T-cell (primary cell): ENCODE data around the gene CA12. TPM values are rescaled to one million over a fixed set of nuclear protein-coding genes. Genes with fewer than 3 reads are reported as not detected.

Source experiments
- ATAC-seq, 4 experiments: fragments of 200-7000 bp in 3 of 4; fragments of 150-1000 bp in 1 of 4; cut with Tn5 transposase; replicated peaks in 1 of 4; 1 replicate in 3 of 4; 2 replicates in 1 of 4; pipeline ENCODE4 v1.10.0; 2021; ENCODE audit warnings: moderate library complexity in 3 of 4, mild to moderate bottlenecking in 2 of 4, moderate number of reproducible peaks in 1 of 4
- CTCF ChIA-PET, 2 donors: fragments of 300-600 bp; sonication (Branson Sonifier 250); formaldehyde crosslinking; loops; one replicate each; lab custom pipeline; 2022; ENCODE audit warnings: antibody characterized with exemption in 2 of 2; lab: Charles Lee
- POLR2A ChIA-PET, 2 donors: fragments of 300-600 bp; sonication (Branson Sonifier 250); formaldehyde crosslinking; loops; one replicate each; lab custom pipeline; 2022; ENCODE audit warnings: antibody characterized with exemption in 2 of 2; lab: Charles Lee
- DNase-seq, 35 experiments: peaks; one replicate each; pipeline versions ENCODE4 v3.0.0 to v3.0.0-alpha.2; 2013 to 2023
- H3K27ac ChIP-seq: one replicate; pipeline ENCODE4 v1.5.1; 2013; ENCODE audit warnings: low read length
- H3K27me3 ChIP-seq, 2 experiments: replicated peaks in 1 of 2; 1 replicate in 1 of 2; 2 replicates in 1 of 2; pipeline versions ENCODE4 v1.6.1 to v1.7.0; 2013; ENCODE audit warnings: low read length in 1 of 2, mixed read lengths in 1 of 2; ENCODE audit not compliant: control insufficient read depth in 2 of 2, insufficient read depth in 2 of 2; ENCODE audit errors: extremely low read depth in 1 of 2
- H3K36me3 ChIP-seq, 2 donors: 1 replicate in 1 of 2; 2 replicates in 1 of 2; pipeline versions ENCODE4 v1.6.1 to v1.7.0; 2013; ENCODE audit warnings: low read length in 1 of 2; ENCODE audit not compliant: control insufficient read depth in 2 of 2, insufficient read depth in 1 of 2; ENCODE audit errors: extremely low read depth in 1 of 2
- H3K4me1 ChIP-seq, 2 experiments: 1 replicate in 1 of 2; 2 replicates in 1 of 2; pipeline versions ENCODE4 v1.6.1 to v1.7.0; 2013; ENCODE audit warnings: low read length in 2 of 2, mixed read lengths in 1 of 2; ENCODE audit not compliant: insufficient read depth in 2 of 2, control insufficient read depth in 1 of 2; ENCODE audit errors: extremely low read depth in 1 of 2
- H3K4me3 ChIP-seq, 2 donors: 1 replicate in 1 of 2; 2 replicates in 1 of 2; pipeline versions ENCODE4 v1.5.1 to v1.7.0; 2013; ENCODE audit warnings: mild to moderate bottlenecking in 2 of 2, low read length in 1 of 2, moderate library complexity in 1 of 2; ENCODE audit not compliant: control insufficient read depth in 1 of 2; ENCODE audit errors: extremely low read depth in 1 of 2
- H3K9me3 ChIP-seq: 2 replicates; pipeline ENCODE4 v1.7.0; 2013
- H3K27ac Mint-ChIP-seq, 2 donors: one replicate each; pipeline ENCODE4 v1.8.0; 2020 to 2021; ENCODE audit warnings: mild to moderate bottlenecking in 2 of 2, mixed read lengths in 2 of 2
- H3K27me3 Mint-ChIP-seq, 2 donors: one replicate each; pipeline ENCODE4 v1.8.0; 2021 to 2022; ENCODE audit warnings: mixed read lengths in 2 of 2
- H3K36me3 Mint-ChIP-seq: one replicate; pipeline ENCODE4 v1.8.0; 2021; ENCODE audit warnings: mixed read lengths
- H3K4me1 Mint-ChIP-seq, 3 donors: one replicate each; pipeline ENCODE4 v1.8.0; 2020 to 2022; ENCODE audit warnings: mixed read lengths in 3 of 3, mild to moderate bottlenecking in 1 of 3
- H3K4me3 Mint-ChIP-seq, 3 donors: one replicate each; pipeline ENCODE4 v1.8.0; 2020 to 2022; ENCODE audit warnings: mild to moderate bottlenecking in 3 of 3, mixed read lengths in 3 of 3, moderate library complexity in 3 of 3
- H3K9me3 Mint-ChIP-seq, 3 donors: one replicate each; pipeline ENCODE4 v1.8.0; 2020 to 2022; ENCODE audit warnings: mixed read lengths in 3 of 3
- WGBS: methylation state at CpG from one replicate; pipeline ENCODE4 v1.1.5; 2013; ENCODE audit warnings: missing lambda C conversion rate; ENCODE audit not compliant: insufficient coverage; 5-methylcytosine and 5-hydroxymethylcytosine counted together
- total RNA-seq, 35 experiments: library from RNA in 6 of 35; stranded (reverse) in 6 of 35; fragments of 120-200 nt in 1 of 35; gene quantifications; one replicate each; pipeline versions ENCODE4 v1.2.1 to v1.2.4 and lab custom pipeline; 2013 to 2026

CA12 gene
- total RNA-seq (under 1 TPM in 3 of 5 donors, not detected in 2; 0.12 to 0.51 (median 0.30) TPM), total RNA-seq (lab: John Stamatoyannopoulos, UW) (0 to 2.3 (median 0.04) reads per million in 29 experiments)
- not detected for total RNA-seq (2013)

DNA sequence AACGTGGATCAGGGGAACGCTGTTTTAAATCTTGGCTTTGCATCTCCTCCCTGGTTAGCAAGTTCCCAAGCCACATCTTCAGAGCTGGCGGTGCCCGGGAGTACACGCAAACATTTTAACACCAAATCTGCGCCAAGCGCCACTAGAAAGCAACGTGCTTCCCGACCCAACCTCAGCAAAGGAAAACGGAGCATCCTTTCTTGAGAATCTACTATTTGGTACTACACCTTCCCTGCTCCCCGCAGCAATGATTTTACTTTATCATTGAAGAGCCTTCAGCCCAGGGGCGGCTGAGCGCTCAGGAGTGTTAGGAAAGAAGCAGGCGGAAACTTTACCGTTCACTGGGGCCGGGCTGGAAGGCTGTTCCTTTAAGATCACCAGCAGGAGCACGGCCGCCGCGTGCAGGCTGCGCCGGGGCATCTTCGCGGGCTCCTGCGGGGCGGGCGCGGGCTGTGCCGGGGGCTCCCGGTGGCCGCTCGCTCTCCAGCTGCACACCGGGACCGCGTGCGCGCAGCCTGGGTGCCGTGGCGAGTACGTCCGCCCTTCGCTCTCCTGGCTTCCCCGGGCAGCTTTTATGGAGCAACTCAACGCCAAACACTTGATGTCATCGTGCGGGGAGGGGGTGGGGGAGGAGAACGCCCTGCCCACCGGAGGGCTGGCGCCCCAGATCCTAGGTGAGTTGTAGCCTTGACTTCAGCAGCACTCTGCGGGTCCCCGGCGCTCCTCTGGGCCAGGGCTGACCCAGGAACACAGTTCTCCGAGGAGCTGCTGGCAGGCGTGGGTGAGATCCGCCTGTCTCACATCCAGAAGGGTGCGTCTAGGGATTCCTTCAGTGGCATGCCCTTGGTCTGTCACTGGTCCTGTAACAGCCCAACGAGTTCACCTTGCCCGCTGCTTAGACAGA is at the start of gene CA12:
TSS of gene CA12 (minus strand) at position 546 of the 904 bp plus-strand sequence. CDS start at position 420, 126 bp downstream.
- POLR2A ChIA-PET, result no interaction called here
- 6% methylated on average over 47 of the region's 58 CpGs for WGBS
- H3K27ac ChIP-seq, result no peak within 1 kb of the TSS
- Mint-ChIP-seq H3K4me1 (peaks cover 0 to 15% (median 11%) of the 10 kb centered on the region in 3 donors), H3K4me3 (peak within 1 kb of the TSS; percentile 25 to 66 (median 64)), H3K27me3 (peaks cover 64 to 70% of the 10 kb centered on the region in 2 donors), H3K9me3 (no peaks in the 10 kb centered on the region), H3K36me3 (no peaks in the 10 kb centered on the region), H3K27ac (no peak within 1 kb of the TSS)
- DNase-seq (peak in 4 of 35 experiments; percentile 2 to 8 (median 6)), ATAC-seq (peak; percentile 53 to 65 (median 62))
- no peaks in the 10 kb centered on the region for H3K36me3 ChIP-seq
- peaks cover 0 to 9% of the 10 kb centered on the region in 2 experiments for H3K4me1 ChIP-seq
- CTCF ChIA-PET, result interaction anchor here in 1 of 2 donors (0.7 kb wide), 1 partner anchor 87 kb away, joined by 3 read pairs; no protein-coding TSS in a partner anchor
- peak within 1 kb of the TSS; percentile 7 to 55 for H3K4me3 ChIP-seq
- no peaks in the 10 kb centered on the region for H3K9me3 ChIP-seq
- H3K27me3 ChIP-seq, result peaks cover 0 to 57% of the 10 kb centered on the region in 2 experiments

DNA sequence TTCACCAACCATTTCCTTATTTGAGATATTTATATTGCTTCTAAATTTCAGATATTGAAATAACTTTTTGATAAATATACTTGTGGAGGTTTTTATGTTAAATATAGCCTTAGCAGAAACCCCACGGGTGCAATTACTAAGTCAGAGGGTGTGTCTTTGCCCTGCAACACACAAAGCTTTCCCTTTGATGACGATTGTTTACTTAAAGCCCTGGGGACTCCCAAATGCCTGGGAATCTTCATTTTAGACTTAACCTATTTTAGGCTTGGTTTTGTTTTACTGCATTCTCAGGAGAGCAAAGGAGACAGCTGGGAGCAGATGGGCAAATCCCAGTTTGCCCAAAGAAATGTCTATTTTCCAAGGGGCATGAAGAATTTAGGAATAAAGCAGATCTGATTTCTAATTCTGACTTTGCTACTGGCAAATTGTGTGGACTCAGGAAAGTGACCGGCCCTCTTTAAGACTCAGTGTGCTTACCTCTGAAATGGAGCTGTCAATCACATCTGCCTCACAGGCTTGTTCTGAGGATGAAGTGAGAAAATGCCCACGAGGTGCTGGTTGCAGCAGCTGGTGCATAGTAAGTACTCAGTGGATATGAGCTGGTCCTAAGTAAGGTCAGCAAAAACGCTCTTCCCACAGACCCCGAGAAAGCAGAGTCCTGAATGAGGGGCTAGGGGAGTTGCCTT is 49.3 kb upstream of the CA12 start:
- POLR2A ChIA-PET, result no interaction called here

DNA sequence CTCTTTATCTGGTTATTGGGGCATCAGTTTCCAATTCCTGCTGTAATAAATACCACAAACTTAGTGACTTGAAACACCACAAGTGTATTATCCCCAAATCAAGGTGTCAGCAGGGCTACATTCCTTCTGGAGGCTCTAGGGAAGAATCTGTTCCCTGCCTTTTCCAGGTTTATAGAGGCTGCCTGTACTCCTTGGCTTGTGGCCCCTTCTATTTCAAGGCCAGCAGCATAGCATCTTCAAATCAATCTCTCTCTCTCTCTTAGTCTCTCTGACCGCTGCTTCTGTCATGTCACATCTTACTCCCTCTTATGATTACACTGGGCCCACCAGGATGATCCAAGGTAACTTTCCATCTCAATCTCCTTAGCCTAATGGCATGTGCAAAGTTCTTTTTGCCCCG is 44.9 kb upstream of the CA12 start:
- Mint-ChIP-seq H3K27ac (no peak overlapping the region), H3K4me1 (no peaks in the 10 kb centered on the region)

More for the DNA sequence above, 49.3 kb upstream of the CA12 start:
- Mint-ChIP-seq H3K36me3 (peaks cover 3% of the 10 kb centered on the region), H3K4me3 (no peak overlapping the region), H3K4me1 (peaks cover 2 to 16% (median 5%) of the 10 kb centered on the region in 3 donors), H3K9me3 (peaks cover 3 to 4% (median 4%) of the 10 kb centered on the region in 3 donors), H3K27me3 (no peaks in the 10 kb centered on the region), H3K27ac (no peak overlapping the region)
- DNase-seq (no peak), ATAC-seq (no peak)
- Histone ChIP-seq H3K4me1 (peaks cover 2 to 6% of the 10 kb centered on the region in 2 experiments), H3K4me3 (no peak overlapping the region), H3K27me3 (no peaks in the 10 kb centered on the region), H3K36me3 (no peaks in the 10 kb centered on the region), H3K9me3 (peaks cover 2% of the 10 kb centered on the region), H3K27ac (no peak overlapping the region)
- CTCF ChIA-PET, result no interaction called here
- WGBS, result 58% methylated on average over 2 of the region's 6 CpGs

DNA sequence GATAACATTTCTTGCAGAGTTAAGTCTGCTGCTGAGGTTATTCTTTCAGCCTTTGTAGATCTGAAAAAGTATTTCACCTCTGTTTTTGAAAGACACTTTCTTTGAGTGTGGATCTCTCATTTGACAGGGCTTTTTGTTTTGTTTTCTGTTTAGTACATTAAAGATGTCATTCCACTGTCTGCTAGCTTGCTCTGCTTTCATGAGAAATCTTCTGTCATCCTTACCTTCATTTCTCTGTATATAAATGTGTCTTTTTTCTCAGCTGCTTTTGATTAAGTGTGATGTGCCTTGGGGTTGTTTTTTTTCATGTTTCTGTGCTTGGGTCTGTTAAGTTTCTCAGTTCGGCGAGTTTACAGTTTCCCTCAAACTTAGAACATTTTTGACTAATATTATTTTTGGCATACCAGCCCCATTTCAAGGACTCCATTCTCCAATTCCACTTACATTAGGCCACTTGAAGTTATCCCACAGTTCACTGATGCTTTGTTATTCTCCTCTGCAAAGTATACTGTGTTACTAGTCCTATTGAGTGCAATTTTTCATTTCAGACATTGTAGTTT is 43.9 kb upstream of the CA12 start:
- Histone ChIP-seq H3K36me3 (no peaks in the 10 kb centered on the region), H3K27me3 (no peaks in the 10 kb centered on the region), H3K4me1 (no peaks in the 10 kb centered on the region), H3K27ac (no peak overlapping the region), H3K9me3 (peaks cover 2% of the 10 kb centered on the region), H3K4me3 (no peak overlapping the region)
- Mint-ChIP-seq H3K27me3 (no peaks in the 10 kb centered on the region), H3K4me1 (no peaks in the 10 kb centered on the region), H3K27ac (no peak overlapping the region), H3K9me3 (peaks cover 3 to 4% (median 4%) of the 10 kb centered on the region in 3 donors), H3K4me3 (no peak overlapping the region), H3K36me3 (peaks cover 3% of the 10 kb centered on the region)
- DNase-seq, result no peak
- CTCF ChIA-PET, result interaction anchor here in 1 of 2 donors (1.9 kb wide), 1 partner anchor 378 kb away, joined by 4 read pairs; no protein-coding TSS in a partner anchor
- ATAC-seq, result no peak
- POLR2A ChIA-PET, result no interaction called here
- no CpG with 5 or more reads among the region's 2 CpGs for WGBS

More for the DNA sequence above, 44.9 kb upstream of the CA12 start:
- WGBS, result 100% methylated on average over 1 of the region's 2 CpGs
- H3K27ac ChIP-seq, result no peak overlapping the region
- H3K4me3 Mint-ChIP-seq, result no peak overlapping the region
- no peak for ATAC-seq
- H3K36me3 Mint-ChIP-seq, result peaks cover 3% of the 10 kb centered on the region
- peaks cover 2% of the 10 kb centered on the region for H3K9me3 ChIP-seq
- H3K4me1 ChIP-seq, result no peaks in the 10 kb centered on the region
- ChIA-PET POLR2A (interaction anchor here in 1 of 2 donors (0.5 kb wide), 1 partner anchor 94 kb away, joined by 7 read pairs; no protein-coding TSS in a partner anchor), CTCF (no interaction called here)
- no peaks in the 10 kb centered on the region for H3K36me3 ChIP-seq
- H3K27me3 ChIP-seq, result no peaks in the 10 kb centered on the region
- no peaks in the 10 kb centered on the region for H3K27me3 Mint-ChIP-seq
- H3K9me3 Mint-ChIP-seq, result peaks cover 3 to 4% (median 4%) of the 10 kb centered on the region in 3 donors
- no peak for DNase-seq
- no peak overlapping the region for H3K4me3 ChIP-seq

DNA sequence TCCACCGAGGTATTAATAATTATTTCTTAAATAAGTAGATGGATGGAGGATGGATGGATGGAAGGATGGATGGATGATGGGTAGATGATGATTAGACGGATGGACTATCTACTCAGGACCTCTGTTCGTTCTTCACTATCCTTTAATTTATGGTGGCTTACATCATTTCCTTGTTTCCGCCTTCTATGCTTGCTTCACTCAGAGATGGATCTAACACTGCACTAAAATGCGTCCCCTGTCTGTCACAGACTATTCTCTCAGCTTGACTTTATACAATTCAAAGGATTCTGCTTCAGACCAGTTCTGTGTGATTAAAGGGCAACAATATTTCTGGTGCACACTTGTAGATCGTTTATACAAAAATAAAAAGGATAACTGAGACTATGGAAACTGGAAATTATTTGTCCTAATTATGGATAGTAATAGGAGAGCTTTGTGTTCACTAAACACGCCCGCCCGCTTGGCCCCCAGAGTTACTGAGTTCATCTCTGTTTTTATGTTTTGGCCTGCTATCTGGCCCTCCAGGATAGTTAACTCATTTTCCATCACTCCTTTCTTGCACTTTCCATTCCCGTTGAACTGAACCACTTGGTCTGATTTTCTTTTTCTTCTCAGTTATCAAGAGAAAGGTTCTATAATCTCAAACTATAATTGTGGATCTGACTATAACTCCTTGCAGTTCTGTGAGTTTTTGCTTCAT is 41.4 kb upstream of the CA12 start:
- no peaks in the 10 kb centered on the region for H3K36me3 ChIP-seq
- POLR2A ChIA-PET, result interaction anchor here in 1 of 2 donors (0.6 to 0.7 kb wide), 4 partner anchors 14 to 152 kb away, joined by 3 to 8 read pairs (median 5); no protein-coding TSS in a partner anchor
- Mint-ChIP-seq H3K4me1 (no peaks in the 10 kb centered on the region), H3K36me3 (peaks cover 3% of the 10 kb centered on the region), H3K27ac (no peak overlapping the region), H3K9me3 (peaks cover 3 to 4% (median 4%) of the 10 kb centered on the region in 3 donors), H3K27me3 (no peaks in the 10 kb centered on the region), H3K4me3 (no peak overlapping the region)
- H3K4me1 ChIP-seq, result no peaks in the 10 kb centered on the region
- H3K27me3 ChIP-seq, result no peaks in the 10 kb centered on the region
- H3K4me3 ChIP-seq, result no peak overlapping the region
- CTCF ChIA-PET, result interaction anchor here in 1 of 2 donors (0.7 kb wide), 1 partner anchor 20 kb away, joined by 3 read pairs; no protein-coding TSS in a partner anchor
- 79% methylated on average over 3 of the region's 10 CpGs for WGBS
- DNase-seq, result no peak
- no peak for ATAC-seq
- H3K9me3 ChIP-seq, result peaks cover 2% of the 10 kb centered on the region
- no peak overlapping the region for H3K27ac ChIP-seq
